ENCODE measurements around the gene KRTAP10-8.
"Not testable (repeated sequence)": the region's sequence is repeated elsewhere in the genome, so short reads cannot be mapped to it uniquely, and the experiment has no call there.

Gene KRTAP10-8

GRCh38 chr21:44579056-44579832, 32.6 kb upstream of the KRTAP10-8 start:
- no peak for DNase-seq (ENCODE audit: low read depth in 2 of 2)

DNA sequence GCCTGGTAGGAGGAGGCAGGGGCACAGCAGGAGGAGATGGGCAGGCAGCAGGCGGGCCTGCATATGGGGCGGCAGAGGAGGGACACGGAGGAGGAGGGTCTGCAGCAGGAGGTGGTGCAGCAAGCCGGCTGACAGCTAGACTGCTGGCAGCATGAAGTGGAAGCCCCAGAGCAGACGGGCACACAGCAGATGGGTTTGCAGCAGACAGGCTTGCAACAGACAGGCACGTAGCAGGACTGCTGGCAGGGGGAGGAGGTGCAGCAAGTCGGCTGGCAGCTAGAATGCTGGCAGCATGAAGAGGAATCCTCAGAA, 32.1 kb upstream of the KRTAP10-8 start:
- DNase-seq (ENCODE audit: low read depth in 2 of 2), result no peak

- DNase-seq (ENCODE audit: low read depth in 2 of 2), result not testable (repeated sequence)
Measured at GRCh38 chr21:44580231-44580821, 31.6 kb upstream of the KRTAP10-8 start, which contains the start of gene KRTAP10-5. TSS of gene KRTAP10-5 (minus strand) at chr21:44580604. CDS start at chr21:44580578, 26 bp downstream.

GRCh38 chr21:44581158-44581557, 30.7 kb upstream of the KRTAP10-8 start:
- DNase-seq (ENCODE audit: low read depth in 2 of 2), result no peak

- no peak for DNase-seq (ENCODE audit: low read depth in 2 of 2)
Measured at GRCh38 chr21:44582055-44582454, 29.8 kb upstream of the KRTAP10-8 start.

- no peak for DNase-seq (ENCODE audit: low read depth in 2 of 2)
Measured at GRCh38 chr21:44583089-44583799, 28.6 kb upstream of the KRTAP10-8 start.

GRCh38 chr21:44583800-44584147, 28.1 kb upstream of the KRTAP10-8 start:
- no peak for DNase-seq (ENCODE audit: low read depth in 2 of 2)

GRCh38 chr21:44585892-44586291, 26.0 kb upstream of the KRTAP10-8 start:
- no peak for DNase-seq (ENCODE audit: low read depth in 2 of 2)

- DNase-seq (ENCODE audit: low read depth in 2 of 2), result no peak
Measured at GRCh38 chr21:44589094-44589493, 22.8 kb upstream of the KRTAP10-8 start.

DNA sequence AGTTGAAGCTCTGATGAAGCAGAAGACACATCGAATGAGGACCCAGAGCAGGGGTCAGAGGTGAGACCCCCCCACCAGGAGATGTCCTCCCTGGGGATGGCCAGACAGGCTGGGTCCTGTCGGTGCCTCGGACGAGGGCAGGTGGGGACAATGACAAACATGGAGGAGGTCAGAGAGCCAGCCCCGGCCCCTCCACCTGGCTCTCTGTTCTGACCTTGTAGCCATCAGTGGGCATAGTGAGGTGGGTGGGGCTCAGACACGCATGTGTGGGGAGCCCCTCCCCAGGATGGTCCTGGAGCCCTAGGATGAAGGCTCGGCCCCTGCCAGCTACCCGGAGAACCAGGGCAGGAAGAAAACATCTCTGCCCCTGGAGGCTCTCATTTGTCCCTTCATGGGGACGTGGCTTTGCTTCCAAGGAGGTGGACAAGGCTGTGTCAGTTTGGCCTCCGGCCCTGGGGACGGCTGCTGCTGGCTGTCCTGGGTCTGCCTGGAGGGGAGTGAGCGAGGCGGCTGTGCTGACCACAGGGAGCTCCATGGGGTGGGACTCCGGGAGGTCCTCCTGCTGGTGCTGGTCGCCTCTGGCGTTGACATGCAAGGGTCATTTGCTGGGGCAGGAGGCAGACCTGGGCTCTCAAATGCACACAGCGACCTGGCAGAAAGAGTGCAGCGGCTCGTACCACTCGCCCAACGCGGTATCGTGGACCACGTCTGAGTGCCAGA, 22.1 kb upstream of the KRTAP10-8 start:
- no peak for DNase-seq (ENCODE audit: low read depth in 2 of 2)

DNA sequence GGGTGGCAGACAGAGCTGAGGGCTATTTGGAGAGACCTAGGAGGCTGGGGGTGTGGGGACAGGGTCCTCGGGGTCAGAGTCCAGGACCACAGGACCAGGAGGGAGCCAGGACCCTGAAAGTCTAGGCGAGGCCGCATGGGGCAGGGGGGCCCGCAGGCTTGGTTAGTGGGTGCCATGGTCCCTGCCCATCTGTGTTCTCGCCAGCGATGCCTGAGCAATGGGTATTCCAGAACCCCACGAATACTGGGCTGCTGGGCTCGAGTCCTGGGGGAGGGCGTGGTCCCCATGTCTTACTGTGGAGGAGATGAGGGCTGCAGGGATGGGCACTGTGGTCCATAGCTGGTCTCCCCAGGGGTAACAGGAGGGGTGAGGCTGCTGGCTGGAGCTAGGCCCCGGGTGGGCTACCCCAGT, 21.6 kb upstream of the KRTAP10-8 start:
- DNase-seq (ENCODE audit: low read depth in 2 of 2), result no peak

DNA sequence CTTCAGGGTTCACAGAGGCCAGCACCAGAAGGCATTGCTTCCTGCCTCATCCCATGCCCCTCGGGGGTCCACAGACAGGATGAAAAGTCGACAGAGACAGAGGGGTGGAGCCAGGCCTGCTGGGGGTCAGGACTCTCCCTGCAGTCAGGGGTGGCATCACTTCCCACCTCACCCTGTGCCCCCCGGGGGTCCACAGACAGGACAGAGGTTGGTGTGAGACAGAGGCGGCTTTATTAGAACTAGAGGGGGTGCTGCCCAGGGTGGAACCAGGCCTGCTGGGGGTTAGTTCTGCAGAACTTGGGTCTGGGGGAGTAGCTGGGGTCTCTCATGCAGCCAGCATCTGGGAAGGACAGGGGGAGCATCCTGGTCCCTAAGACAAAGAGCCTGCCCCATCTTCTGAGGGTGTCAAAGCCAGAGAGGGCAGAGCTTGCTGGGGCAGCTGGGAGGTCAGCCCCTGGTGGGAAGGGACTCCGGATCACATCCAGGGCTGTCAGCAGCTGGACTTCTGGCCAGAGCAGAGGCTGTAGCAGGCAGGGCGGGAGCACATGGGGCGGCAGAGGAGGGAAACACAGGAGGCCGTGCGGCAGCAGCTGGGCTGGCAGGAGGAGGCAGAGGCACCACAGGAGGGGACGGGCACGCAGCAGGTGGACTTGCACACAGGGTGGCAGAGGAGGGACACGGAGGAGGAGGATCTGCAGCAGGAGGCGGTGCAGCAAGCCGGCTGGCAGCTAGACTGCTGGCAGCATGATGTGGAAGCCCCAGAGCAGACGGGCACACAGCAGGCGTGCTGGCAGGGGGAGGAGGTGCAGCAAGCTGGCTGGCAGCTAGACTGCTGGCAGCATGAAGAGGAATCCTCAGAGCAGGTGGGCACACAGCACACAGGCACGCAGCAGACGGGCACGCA, 20.7 kb upstream of the KRTAP10-8 start:
- DNase-seq (ENCODE audit: low read depth in 2 of 2), result not testable (repeated sequence)

DNA sequence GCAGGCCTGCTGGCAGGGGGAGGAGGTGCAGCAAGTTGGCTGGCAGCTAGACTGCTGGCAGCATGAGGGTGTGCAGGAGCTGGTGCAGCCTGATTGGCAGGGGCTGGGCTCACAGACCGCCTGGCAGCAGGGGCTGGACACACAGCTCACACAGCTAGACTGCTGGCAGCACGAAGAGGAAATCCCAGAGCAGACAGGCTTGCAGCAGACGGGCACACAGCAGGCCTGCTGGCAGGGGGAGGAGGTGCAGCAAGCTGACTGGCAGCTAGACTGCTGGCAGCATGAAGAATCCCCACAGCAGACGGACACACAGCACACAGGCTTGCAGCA, 20.1 kb upstream of the KRTAP10-8 start:
- DNase-seq (ENCODE audit: low read depth in 2 of 2), result not testable (repeated sequence)

- DNase-seq (ENCODE audit: low read depth in 2 of 2), result no peak
Measured at GRCh38 chr21:44592446-44593311, 19.2 kb upstream of the KRTAP10-8 start, which contains the start of gene KRTAP10-6. TSS of gene KRTAP10-6 (minus strand) at chr21:44592505. CDS start at chr21:44592484, 21 bp downstream.

- DNase-seq (ENCODE audit: low read depth in 2 of 2), result no peak
Measured at GRCh38 chr21:44593598-44594405, 18.1 kb upstream of the KRTAP10-8 start.

GRCh38 chr21:44594406-44594916, 17.4 kb upstream of the KRTAP10-8 start:
- no peak for DNase-seq (ENCODE audit: low read depth in 2 of 2)

DNA sequence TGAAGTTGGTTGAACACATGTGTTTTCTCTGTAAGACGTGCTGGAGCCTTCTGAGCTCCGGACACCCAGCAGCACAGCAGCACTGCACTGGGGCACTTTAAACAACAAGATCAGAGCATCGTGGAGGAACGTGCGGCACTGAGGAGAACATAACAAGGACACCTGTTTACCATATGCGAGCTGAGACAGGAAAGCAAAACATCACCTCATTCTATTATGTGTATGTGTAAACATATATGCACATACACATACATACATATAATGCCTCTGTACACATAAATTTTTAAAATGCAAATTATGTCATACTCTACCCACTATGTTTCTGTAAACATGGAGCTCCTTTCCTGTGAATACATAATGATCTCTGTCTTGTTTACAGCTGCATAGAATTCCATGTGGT, 16.4 kb upstream of the KRTAP10-8 start:
- no peak for DNase-seq (ENCODE audit: low read depth in 2 of 2)

DNA sequence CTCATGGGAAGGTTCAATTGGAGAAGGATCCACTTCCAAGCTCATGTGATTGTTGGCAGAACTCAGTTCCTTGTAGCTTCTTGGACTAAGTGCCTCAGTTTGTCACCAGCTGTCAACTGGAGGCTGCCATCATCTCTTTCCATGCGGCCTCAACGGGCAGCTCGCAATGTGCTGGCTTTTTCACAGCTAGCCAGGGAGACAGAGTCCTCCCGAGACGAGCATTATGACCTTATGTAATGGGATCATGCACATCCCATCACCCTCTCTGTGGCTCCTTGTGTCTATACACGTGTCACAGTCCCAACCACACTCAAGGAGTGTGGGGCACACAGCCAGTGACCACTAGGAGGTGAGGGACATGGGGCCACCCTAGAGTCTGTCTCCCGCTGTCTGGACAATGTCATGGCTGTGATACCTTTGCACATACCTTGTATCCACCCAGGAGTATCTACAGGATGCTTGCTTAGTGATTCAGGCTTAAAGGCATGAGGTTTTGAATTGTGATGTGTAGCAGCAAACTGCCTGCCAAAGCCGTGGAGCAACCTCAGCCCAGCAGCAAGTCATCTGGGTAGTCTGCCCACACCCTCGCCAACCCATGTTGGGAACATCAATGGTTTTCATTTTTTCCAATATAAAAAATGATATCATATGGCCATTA, 15.7 kb upstream of the KRTAP10-8 start:
- no peak for DNase-seq (ENCODE audit: low read depth in 2 of 2)

GRCh38 chr21:44598061-44598460, 13.8 kb upstream of the KRTAP10-8 start:
- DNase-seq (ENCODE audit: low read depth in 2 of 2), result no peak
